Mucosa of descending colon (tissue), 3 donors: Measurements from ENCODE around the gene SH3BP2. TPM values are rescaled to one million over a fixed set of nuclear protein-coding genes. Genes with fewer than 3 reads are reported as not detected.

Source experiments
- ATAC-seq: fragments of 200-7000 bp; cut with Tn5 transposase; one replicate; pipeline ENCODE4 v1.9.1; 2020; ENCODE audit warnings: mild to moderate bottlenecking, moderate library complexity
- DNase-seq, 3 donors: peaks; one replicate each; pipeline ENCODE4 v3.0.0-alpha.2; 2020
- H3K36me3 ChIP-seq: fragments of 200-600 bp; one replicate; pipeline ENCODE4 v1.8.0; 2021; ENCODE audit warnings: low read depth, mild to moderate bottlenecking
- H3K4me1 ChIP-seq: fragments of 200-600 bp; one replicate; pipeline ENCODE4 v1.8.0; 2021; ENCODE audit warnings: low read depth, mild to moderate bottlenecking
- H3K4me3 ChIP-seq: fragments of 200-600 bp; one replicate; pipeline ENCODE4 v1.8.0; 2021; ENCODE audit warnings: mild to moderate bottlenecking
- H3K9me3 ChIP-seq: fragments of 200-600 bp; one replicate; pipeline ENCODE4 v1.8.0; 2021; ENCODE audit warnings: mild to moderate bottlenecking
- CTCF ChIP-seq: fragments of 200-600 bp; IDR thresholded peaks from one replicate; pipeline ENCODE4 v1.8.0; 2022; ENCODE audit warnings: antibody characterized with exemption, mild to moderate bottlenecking
- intact Hi-C, 2 donors: fragments of 100-400 bp; cut with DNase I in 1 of 2; cut with micrococcal nuclease in 1 of 2; formaldehyde crosslinking; loops; one replicate each; pipeline versions ENCODE4 v1.11.0 to v1.11.1; 2022; cut with DNase I, micrococcal nuclease
- total RNA-seq, 3 donors: library from RNA; stranded (reverse); fragmentation: NEBNext Ultra II Directional in 2 of 3; extraction: Animal tissue kit (Norgen Biotek cat#: 25700) in 2 of 3; gene quantifications; one replicate each; pipeline versions ENCODE4 v1.2.1 to v1.2.4, GENCODE V29; 2021 to 2023
- donor health status: DM: no; HTN: no; CAD: no; lungs with moderate emphysema.
- donor health status: DM: no; HTN: no; CAD: no.
- donor health status: DM: no; HTN: yes; CAD: no.

The SH3BP2 gene
- total RNA-seq, 3 donors from 2014 or later = 48.1 to 75.3 (median 73.0) TPM

- no peak overlapping the region for H3K4me3 ChIP-seq
- no peaks in the 10 kb centered on the region for H3K9me3 ChIP-seq
- H3K36me3 ChIP-seq = no peaks in the 10 kb centered on the region
- intact Hi-C loops = no loop called here
- peak; percentile 13 to 66 (median 41) for DNase-seq
- H3K4me1 ChIP-seq = peaks cover 70% of the 10 kb centered on the region
- TF ChIP-seq CTCF = no peak
- ATAC-seq = no peak
Observed at GRCh38 chr4:2797545-2798305, 4.8 kb downstream of the SH3BP2 start.

- TF ChIP-seq CTCF = no peak
- intact Hi-C loops = no loop called here
- ATAC-seq (peak; percentile 63), DNase-seq (peak; percentile 75 to 90 (median 83))
- Histone ChIP-seq H3K36me3 (no peaks in the 10 kb centered on the region), H3K4me3 (no peak overlapping the region), H3K4me1 (peaks cover 77% of the 10 kb centered on the region), H3K9me3 (no peaks in the 10 kb centered on the region)
Observed at GRCh38 chr4:2798399-2799223, 5.7 kb downstream of the SH3BP2 start.

GRCh38 chr4:2799224-2799911 is 6.5 kb downstream of the SH3BP2 start:
- Histone ChIP-seq H3K36me3 (no peaks in the 10 kb centered on the region), H3K4me3 (no peak overlapping the region), H3K9me3 (no peaks in the 10 kb centered on the region), H3K4me1 (peaks cover 76% of the 10 kb centered on the region)
- intact Hi-C loops = no loop called here
- ATAC-seq = no peak
- peak; percentile 19 to 64 (median 50) for DNase-seq
- TF ChIP-seq CTCF = no peak

- H3K4me1 ChIP-seq = peaks cover 76% of the 10 kb centered on the region
- no peaks in the 10 kb centered on the region for H3K36me3 ChIP-seq
- no peak for TF ChIP-seq CTCF
- ATAC-seq = no peak
- DNase-seq = peak; percentile 21 to 67 (median 48)
- no peaks in the 10 kb centered on the region for H3K9me3 ChIP-seq
- H3K4me3 ChIP-seq = no peak overlapping the region
- intact Hi-C loops = no loop called here
Observed at GRCh38 chr4:2799971-2800690, 7.2 kb downstream of the SH3BP2 start.
